AG08396 (cell line): ENCODE data around the gene KIFC3.
"Not testable (repeated sequence)": the region's sequence is repeated elsewhere in the genome, so short reads cannot be mapped to it uniquely, and the experiment has no call there.

Experiments
- DNase-seq: peaks from one replicate; pipeline ENCODE4 v3.0.0; 2012; ENCODE audit warnings: low spot score, mixed read lengths

Gene KIFC3, protein sequence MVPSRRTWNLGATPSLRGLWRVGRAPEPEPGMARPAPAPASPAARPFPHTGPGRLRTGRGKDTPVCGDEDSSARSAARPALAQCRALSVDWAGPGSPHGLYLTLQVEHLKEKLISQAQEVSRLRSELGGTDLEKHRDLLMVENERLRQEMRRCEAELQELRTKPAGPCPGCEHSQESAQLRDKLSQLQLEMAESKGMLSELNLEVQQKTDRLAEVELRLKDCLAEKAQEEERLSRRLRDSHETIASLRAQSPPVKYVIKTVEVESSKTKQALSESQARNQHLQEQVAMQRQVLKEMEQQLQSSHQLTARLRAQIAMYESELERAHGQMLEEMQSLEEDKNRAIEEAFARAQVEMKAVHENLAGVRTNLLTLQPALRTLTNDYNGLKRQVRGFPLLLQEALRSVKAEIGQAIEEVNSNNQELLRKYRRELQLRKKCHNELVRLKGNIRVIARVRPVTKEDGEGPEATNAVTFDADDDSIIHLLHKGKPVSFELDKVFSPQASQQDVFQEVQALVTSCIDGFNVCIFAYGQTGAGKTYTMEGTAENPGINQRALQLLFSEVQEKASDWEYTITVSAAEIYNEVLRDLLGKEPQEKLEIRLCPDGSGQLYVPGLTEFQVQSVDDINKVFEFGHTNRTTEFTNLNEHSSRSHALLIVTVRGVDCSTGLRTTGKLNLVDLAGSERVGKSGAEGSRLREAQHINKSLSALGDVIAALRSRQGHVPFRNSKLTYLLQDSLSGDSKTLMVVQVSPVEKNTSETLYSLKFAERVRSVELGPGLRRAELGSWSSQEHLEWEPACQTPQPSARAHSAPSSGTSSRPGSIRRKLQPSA

DNA sequence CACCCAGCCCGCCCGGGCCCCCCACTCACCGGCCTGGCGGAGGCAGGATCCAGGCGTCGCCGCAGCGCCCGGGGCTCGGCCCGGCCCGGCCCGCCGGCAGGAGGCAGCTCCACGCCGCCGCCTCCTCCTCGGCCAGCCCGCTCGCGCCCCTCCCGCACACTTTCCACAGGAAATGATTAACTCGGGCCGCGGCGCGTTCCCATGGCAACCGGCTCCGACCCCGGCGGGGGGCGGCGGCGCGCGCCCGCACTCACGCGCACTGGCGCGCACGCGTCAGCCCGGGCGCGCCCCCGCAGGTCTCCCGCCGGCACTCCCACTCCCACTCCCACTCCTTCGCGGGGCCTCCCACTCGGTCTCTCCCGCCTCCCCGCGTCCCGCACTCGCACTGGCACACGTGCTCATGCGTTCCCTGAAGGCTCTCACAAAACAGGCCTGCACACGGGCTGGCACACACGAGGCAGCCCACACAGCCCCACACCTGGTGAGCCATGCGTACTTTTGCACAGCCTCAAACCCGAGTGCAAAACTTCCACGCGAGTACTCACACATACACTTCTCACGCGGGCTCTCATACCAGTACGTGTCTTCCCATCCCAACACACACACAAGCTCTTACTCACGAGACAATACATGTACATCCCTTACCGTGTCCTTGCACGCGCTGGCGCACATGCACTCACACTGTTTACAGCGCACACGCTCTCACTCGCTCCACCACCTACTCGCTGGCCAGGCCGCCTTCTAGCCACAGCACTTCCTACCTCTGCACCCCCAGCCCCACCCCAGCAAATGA, at the start of gene KIFC3:
Gene KIFC3, minus strand, starts transcription at position 151 of the 793 bp plus-strand sequence. CDS start 4,248 bp downstream, outside the sequence.
- peak; percentile 90 for DNase-seq

DNA sequence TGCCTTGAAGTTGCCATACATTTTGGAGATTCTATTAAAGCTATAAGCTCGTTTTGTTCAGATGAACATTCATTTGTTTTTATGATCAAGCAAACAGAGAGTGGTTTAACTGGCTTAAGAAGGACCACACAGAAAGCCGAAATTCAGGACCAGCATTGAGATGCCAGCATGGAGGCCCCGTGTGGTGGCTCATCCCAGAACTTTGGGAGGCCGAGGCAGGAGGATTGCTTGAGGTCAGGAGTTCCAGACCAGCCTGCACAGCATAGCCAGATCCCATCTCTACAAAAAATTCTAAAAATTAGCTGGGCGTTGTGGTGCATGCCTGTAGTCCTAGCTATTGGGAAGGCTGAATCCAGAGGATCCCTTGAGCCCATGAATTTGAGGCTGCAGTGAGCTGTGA, 45.9 kb upstream of the KIFC3 start:
- no peak for DNase-seq

DNA sequence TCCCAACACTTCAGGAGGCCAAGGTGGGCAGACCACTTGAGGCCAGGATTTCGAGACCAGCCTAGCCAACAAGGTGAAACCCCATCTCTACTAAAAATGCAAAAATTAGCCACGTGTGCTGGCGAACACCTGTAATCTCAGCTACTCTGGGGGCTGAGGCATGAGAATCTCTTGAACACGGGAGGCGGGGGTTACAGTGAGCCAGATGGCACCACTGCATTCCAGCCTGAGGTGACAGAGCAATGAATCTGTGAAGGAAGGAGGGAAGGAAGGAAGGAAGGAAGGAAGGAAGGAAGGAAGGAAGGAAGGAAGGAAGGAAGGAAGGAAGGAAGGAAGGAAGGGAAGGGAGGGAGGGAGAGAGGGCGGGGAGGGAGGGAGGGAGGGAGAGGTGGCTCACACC, 44.6 kb upstream of the KIFC3 start:
- DNase-seq: not testable (repeated sequence)

DNA sequence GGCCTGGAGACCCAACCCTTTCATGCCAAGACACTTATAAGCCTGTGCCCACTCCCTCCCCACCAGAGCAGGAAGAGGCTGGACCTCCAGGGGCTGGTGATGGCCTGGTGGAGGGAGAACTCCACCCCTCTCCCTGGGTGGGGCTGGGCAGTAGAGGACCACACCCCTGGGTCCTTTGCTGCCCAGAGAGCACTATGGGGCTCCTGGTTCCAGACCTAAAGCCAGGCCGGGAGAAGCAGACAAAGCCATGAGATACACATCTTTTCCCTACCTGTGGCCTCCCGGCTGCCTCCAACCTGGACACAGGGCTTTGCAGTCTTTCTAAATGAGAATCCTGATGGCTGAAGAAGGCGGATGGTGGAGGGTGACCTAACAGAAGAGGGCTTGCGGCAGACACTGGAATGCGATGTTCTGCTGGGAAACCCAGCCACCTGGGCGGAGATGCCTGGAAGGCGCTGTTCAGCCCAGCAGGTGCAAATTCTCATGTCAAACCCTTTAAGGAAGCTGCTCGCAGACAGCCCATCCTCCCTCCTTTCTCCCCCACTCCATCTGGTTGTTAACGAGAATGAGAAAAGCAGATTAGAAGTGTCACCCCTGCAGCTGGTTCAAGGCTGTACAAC, 43.9 kb upstream of the KIFC3 start:
- no peak for DNase-seq

DNA sequence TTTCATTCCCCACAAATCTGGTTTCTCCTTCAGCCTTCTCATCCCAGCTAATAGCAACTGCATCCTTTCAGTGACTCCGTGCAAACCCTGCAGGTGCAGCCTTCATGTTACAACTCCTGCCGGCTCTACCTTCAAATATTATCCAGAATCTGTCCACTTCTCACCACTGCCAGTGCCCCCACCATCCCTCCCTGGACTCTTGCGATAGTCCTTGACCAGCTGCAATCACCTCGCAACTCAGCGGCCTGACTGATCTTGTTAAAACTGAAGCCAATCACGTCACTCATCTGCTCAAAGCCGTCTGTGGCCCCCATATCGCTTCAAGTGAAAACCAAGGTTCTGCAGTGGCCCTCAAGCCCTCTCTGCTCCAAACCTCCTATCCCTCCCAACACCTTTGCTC, 42.8 kb upstream of the KIFC3 start:
- DNase-seq: no peak

DNA sequence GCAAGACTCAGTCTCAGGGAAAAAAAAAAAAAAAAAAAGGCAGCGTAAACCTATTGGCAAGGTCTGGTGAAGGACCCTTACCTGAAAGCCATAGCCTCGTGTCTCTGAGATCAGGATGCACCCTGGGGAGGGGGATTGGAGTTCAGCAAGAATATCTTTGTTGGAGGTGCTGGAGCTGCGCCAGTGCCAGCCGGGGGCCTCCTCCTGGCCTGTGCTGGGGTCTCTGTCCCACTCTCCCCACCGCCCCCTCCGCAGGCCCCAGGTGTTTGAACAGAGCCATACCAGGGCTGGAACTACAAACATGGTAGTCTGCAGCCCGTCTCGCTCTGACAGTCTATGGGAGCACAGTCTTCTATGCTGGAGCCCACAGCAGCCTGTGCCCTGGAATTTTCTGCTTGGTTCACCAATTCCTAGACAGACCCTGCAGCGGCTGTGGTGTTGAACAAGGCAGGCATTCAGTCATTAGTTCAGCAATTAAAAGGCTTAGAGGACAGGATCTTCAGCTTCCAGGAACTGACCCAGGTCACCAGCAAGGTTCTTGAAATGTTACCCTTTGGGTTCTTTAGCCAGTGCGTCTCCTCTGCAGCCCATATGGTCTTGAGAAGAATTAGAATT, 42.2 kb upstream of the KIFC3 start:
- no peak for DNase-seq

DNA sequence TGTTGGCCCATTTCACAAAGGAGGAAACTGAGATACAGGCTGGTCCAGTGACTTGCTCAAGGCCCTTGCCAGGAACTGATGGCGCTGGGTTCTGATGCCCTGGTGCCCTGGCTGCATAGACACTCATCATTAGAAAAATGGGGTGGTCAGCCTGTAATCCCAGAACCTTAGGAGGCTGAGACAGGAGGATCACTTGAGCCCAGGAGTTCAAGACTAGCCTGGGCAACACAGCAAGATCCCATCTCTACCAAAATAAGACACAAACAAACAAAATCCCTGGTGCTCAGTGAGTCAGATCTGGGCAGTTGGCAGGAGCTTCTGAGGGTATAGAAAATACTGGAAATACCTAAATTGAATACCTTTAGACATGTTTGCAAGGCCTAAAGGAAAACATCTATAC, 41.1 kb upstream of the KIFC3 start:
- no peak for DNase-seq

DNA sequence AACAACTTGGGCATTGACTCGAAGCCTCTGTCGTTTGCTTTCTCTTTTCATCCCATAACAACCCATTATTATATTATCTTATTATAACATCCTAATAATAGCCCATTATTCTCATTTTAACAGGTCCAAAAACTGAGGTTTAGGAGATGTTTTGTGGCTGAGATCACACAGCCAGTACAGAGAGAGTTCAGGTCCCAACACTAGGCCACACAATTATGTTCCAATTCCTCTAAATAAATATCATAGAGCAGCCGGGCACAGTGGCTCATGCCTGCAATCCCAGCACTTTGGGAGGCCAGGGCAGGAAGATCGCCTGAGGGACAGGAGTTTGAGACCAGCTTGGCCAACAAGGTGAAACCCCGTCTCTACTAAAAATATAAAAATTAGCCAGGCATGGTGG, 40.3 kb upstream of the KIFC3 start:
- no peak for DNase-seq

DNA sequence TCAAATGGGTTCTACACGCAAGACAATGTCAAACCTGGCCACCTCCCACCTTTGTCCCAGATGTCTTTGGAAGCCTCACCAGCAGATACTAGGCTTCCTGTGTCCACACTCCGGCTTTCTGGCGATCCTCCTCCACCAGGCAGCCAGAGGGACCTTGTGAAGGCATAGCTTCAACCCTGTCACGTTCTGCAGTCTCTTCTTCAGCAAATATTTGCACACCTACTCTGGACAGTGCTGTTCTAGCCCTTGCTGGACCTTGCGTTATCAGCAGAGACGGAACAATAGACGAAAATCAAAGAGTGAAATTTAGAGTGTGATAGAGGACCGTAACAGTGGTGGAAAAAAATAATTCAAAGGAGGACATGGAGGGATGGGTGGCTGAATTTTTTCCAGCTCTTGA, 38.5 kb upstream of the KIFC3 start:
- no peak for DNase-seq

DNA sequence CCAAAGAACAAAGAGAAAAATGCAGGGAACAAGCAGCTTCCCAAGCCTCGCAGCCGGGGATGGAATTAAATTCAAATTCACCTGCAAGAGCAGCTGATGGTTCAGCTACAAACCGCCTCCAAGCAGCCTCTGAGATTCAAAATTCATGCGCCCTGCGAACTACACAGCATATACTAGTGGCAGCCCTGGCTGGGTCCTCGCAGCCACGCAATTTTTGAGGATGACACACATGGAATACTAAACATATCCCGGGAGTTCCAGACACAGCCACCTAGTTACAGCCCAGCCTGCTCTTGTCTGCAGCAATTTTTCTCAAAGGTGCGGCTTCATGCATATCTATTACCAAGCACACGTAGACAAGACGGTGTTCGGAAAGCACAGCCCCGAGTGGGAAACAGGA, 35.9 kb upstream of the KIFC3 start:
- no peak for DNase-seq

DNA sequence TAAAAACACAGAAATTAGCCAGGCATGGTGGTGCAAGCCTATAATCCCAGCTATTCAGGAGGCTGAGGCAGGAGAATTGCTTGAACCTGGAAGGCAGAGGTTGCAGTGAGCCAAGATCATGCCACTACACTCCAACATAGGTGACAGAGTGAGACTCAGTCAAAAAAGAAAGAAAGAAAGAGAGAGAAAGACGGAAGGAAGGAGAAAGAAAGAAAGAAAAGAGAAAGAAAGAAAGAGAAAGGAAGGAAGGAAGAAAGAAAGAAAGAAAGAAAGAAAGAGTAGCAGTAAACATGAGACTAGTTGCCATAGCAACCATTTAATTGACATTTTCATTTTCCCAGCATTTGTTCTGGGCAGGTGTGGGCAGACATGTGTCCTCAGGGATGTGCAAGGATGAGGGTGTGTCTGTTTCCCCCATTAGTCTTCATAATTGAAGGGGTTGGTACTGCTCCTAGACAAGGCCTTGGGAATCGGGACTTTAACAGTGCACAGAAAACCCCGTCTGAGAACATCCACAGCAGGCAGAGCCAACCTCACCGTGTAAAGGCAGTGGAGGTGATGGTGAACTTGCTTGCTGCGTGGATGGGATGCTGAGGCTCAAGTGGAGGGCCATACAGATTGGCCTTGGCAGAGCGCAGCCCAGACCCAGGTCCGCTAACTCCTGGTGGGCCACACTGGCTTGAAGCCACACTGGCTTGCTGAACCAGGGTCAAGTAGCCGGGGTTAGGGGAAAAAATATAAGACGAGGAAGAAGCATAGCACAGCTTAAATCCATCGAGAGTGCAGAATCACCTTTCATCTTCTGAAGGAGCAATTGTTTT, 35.2 kb upstream of the KIFC3 start:
- DNase-seq: no peak

DNA sequence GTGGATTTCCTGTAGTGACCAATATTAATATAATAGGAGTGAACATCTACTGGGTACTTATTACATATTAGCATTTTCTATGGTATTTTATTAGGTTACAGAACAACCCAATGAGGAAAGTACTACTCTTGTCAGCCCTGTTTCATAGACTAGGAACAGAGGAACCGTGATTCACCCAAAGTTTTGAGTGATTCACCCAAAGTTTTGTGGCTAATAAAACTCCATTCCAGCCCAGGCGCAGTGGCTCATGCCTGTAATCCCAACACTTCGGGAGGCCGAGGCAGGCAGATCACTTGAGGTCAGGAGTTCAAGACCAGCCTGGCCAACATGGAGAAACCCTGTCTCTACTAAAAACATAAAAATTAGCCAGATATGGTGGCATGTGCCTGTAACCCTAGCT, 33.1 kb upstream of the KIFC3 start:
- not testable (repeated sequence) for DNase-seq

DNA sequence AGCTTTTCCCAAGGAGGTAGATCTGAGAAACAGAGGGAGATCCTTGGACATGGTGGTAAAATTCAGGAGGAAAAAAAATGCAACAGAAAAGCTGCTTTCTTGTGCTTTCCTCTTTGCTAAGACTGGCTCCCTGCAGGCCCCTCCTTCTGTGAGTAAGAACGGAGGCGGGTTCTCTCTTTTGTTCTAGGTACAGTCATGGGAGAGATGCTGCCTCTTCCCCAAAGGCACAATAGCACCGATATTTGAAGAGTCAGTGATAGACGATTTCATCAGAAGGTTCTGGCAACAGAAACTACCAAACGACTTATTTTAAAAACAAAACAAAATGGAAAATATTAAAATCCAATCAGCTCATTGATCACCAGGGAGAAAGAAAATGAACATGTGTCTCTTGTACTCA, 32.6 kb upstream of the KIFC3 start:
- no peak for DNase-seq

DNA sequence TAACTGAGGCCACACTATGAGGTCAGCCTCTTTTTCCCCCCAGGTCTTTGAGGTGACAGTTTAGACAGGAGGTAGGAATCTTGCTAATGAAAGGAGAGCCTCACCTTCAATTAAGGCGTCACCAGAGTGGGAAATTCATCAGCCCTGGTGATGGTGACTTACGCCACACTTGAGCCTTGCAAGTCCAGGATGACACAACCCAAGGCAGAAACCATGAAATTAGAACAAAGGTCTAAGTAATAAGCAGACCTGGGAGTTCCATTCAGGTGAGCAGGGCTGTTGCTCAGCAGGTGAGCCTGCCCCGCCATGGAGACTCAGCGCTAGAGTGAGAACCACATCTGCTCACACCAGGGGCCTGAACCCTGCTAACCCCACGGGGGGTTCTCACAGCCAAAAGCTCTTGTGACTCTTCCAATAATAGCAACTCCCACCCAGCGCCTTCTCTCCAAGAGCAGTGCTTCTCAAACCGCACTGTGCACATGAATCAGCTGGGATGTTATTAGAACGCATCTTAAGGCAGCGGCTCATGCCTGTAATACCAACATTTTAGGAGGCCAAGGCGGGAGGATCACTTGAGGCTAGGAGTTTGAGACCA, 28.7 kb upstream of the KIFC3 start:
- no peak for DNase-seq

DNA sequence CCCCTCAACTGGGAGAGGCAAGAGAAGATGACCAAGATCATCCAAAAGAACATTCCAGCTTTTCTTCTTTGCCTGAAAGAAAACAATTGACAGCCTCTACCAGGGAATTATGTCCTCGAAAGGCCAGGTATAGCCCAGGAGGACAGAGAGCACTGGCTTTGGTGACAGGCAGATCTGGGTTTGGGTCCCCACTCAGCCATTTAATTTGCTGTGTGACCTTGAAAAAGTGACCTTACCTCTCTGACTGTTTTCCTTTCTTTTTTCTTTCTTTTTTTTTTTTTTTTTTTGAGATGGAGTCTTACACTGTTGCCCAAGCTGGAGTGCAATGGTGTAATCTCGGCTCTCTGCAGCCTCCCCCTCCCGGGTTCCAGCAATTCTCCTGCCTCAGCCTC, 27.7 kb upstream of the KIFC3 start:
- no peak for DNase-seq

DNA sequence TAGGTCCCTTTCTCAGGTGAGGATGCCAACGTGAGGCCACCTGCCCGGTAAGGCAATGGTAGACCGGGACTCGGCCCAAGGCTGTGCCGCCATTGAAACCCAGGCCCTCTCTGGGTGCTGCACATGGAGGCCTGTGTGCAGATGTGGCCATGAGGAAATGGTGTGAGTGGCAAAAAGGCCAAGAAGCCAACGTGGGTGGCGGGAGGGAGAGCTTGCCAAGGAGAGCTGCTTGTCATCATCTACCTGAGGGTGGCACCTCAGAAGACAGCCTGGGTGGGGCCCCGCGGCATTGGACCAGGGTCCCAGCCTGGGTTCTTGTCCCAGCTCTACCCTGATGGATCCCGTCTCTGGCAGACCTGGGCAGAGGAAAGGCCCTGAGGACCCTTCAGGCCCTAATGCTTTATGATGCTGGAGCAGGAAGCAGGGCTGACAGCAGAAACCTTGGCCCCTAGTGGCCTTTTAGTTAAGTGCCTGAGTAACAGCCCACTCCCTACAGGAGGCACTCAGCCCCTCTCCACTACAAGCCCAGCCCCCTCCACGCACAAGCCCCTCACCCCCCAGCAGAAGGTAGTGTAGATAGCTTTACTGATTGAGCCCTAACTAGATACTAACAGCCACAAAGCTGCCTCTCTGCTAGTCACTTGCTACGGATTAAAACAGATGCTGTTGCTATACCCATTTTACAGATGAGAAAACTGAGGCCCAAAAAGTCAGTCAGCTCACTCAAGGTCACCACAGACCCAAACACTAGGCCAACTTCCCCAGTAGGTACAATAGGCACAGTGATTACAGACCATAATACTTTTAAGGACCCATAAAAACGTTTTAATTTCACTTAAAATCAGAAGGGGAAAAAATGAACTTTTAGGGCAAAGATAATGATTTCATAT, 26.2 kb upstream of the KIFC3 start:
- no peak for DNase-seq

DNA sequence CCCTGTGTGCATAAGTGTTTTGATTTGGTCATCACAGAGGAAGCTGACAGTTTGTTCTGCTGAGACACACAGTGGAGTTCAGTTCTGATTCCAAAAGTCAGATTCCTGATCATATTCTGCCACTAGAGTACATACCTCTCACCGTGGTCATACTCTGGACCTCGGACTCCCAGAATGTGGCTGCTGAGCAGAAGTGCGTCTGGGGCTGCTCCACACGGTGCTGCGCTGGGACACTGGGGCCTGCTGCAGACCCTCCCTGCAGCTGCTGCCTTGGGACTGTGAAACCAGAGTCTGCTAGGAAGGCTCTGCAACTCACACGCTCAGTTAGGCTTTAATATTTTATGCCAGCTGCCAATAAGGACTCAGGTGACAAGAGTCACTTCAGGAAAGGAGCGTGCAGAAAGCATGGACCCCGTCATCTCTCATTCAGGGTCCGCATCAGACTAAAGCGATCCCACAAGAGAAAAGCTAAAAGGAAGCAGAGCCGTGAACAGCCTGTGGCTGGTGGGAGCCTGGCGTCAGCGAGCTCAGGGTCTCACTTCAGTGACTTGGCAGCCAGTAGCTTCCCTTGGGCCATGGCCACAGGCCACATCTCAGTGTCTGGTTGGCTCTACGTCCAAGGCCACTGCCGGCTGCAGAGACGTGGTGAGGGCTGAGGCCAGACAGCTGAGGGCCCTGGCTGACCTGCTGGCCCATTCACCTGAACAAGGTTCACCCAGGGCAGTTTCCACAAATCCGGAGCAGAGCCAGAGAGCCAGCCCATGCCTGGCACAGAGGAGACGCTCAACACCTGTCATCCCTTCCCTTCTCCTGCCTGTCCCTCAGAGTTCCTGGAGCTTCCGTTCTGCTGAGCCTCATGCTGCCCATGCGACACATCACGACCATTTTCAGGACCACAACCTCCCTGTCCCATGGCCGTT, 24.7 kb upstream of the KIFC3 start:
- DNase-seq: no peak

DNA sequence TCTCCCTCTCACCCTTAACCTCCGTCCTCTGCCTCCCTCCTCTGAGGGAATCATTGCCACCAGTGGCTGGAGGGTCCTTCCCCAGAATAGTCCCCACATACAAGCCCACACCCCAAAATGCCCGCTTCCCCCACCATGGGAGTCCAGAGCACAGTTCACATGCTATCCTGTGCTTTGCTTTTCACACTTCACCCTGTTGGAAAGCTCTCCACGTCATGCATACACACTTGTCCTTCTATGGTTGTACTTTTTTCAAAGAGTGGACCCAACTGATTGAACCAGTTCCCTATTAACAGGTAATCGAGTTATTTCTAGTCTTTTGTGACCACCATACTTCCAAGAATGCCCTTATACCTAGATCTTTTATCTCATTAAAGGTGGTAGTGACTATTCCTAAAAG, 23.8 kb upstream of the KIFC3 start:
- DNase-seq: no peak
